Endothelial cell of umbilical vein (primary cell): ENCODE results near the gene DAO. TPM values are rescaled to one million over a fixed set of nuclear protein-coding genes. Genes with fewer than 3 reads are reported as not detected.

Experiments used
- BruUV-seq: library from RNA; stranded (reverse); fragments of 400-500 nt; replicated peaks from 2 replicates; lab custom pipeline; 2021; lab: Mats Ljungman, UMichigan
- CTCF ChIA-PET: fragments of 300-600, 350-600 bp; sonication (Branson Sonifier 250); formaldehyde crosslinking; loops from one replicate; lab custom pipeline; 2021; ENCODE audit warnings: antibody characterized with exemption, inconsistent platforms; lab: Charles Lee
- POLR2A ChIA-PET: fragments of 300-600, 350-600 bp; sonication (Branson Sonifier 250); formaldehyde crosslinking; loops from one replicate; lab custom pipeline; 2021; ENCODE audit warnings: antibody characterized with exemption, inconsistent platforms; lab: Charles Lee
- DNase-seq: peaks from one replicate; pipeline ENCODE4 v3.0.0-alpha.2; 2011; ENCODE audit warnings: low read depth, low spot score
- FAIRE-seq: peaks from 2 replicates; lab custom pipeline; 2011; peaks lifted over from hg19 to GRCh38; lab: Jason Lieb, UNC
- H2AFZ ChIP-seq: 2 replicates; pipeline ENCODE4 v1.6.0; 2012; ENCODE audit warnings: low read depth, low read length, control low read depth, inconsistent platforms
- H3K27ac ChIP-seq: 2 replicates; pipeline ENCODE4 v1.5.1; 2011; ENCODE audit warnings: low read depth, mild to moderate bottlenecking, control low read depth, low read length, moderate library complexity; ENCODE audit not compliant: insufficient read depth
- H3K27me3 ChIP-seq, 2 experiments: 2 replicates each; pipeline versions ENCODE4 v1.6.0 to v1.6.1; 2011; ENCODE audit warnings: low read length in 2 of 2, mixed read lengths in 1 of 2; ENCODE audit not compliant: control insufficient read depth in 2 of 2, insufficient read depth in 2 of 2
- H3K36me3 ChIP-seq, 2 experiments: 2 replicates in 1 of 2; 3 replicates in 1 of 2; pipeline ENCODE4 v1.5.1; 2011; ENCODE audit warnings: low read length in 2 of 2, mild to moderate bottlenecking in 1 of 2, moderate library complexity in 1 of 2; ENCODE audit not compliant: control insufficient read depth in 2 of 2, insufficient read depth in 2 of 2; ENCODE audit errors: extremely low read depth in 1 of 2
- H3K4me1 ChIP-seq: 3 replicates; pipeline ENCODE4 v1.5.1; 2011; ENCODE audit warnings: mild to moderate bottlenecking, low read length; ENCODE audit not compliant: control insufficient read depth, insufficient read depth; ENCODE audit errors: extremely low read depth
- H3K4me2 ChIP-seq: 2 replicates; pipeline ENCODE4 v1.6.1; 2011; ENCODE audit warnings: low read length, control low read depth, mixed read lengths; ENCODE audit not compliant: insufficient read depth
- H3K4me3 ChIP-seq, 3 experiments: fragments of 200-600 bp in 1 of 3; sonication (generic), shearing (Covaris generic) in 1 of 3; replicated peaks in 1 of 3; 2 replicates each; pipeline ENCODE4 v1.5.1; 2011 to 2016; ENCODE audit warnings: control low read depth in 3 of 3, low read length in 3 of 3, mild to moderate bottlenecking in 2 of 3, inconsistent platforms in 1 of 3, low read depth in 1 of 3, moderate library complexity in 1 of 3; ENCODE audit not compliant: insufficient read depth in 1 of 3
- H3K79me2 ChIP-seq: 2 replicates; pipeline ENCODE4 v1.6.0; 2012; ENCODE audit warnings: low read length, inconsistent platforms; ENCODE audit not compliant: control insufficient read depth, insufficient read depth
- H3K9ac ChIP-seq: replicated peaks from 2 replicates; pipeline ENCODE3; 2011; ENCODE audit warnings: low read length, control low read depth; ENCODE audit not compliant: insufficient read depth; ENCODE audit errors: extremely low read depth
- H3K9me1 ChIP-seq: replicated peaks from 3 replicates; pipeline ENCODE4 v1.6.0; 2011; ENCODE audit warnings: mild to moderate bottlenecking, low read length; ENCODE audit not compliant: control insufficient read depth, insufficient read depth; ENCODE audit errors: extremely low read depth
- H3K9me3 ChIP-seq: replicated peaks from 2 replicates; pipeline ENCODE4 v1.5.1; 2012; ENCODE audit warnings: low read length, inconsistent platforms; ENCODE audit not compliant: control insufficient read depth, insufficient read depth
- H4K20me1 ChIP-seq: replicated peaks from 2 replicates; pipeline ENCODE3; 2011; ENCODE audit warnings: mild to moderate bottlenecking, low read length; ENCODE audit not compliant: control insufficient read depth, insufficient read depth; ENCODE audit errors: extremely low read depth
- EZH2 ChIP-seq: IDR thresholded peaks from 2 replicates; pipeline ENCODE4 v1.6.1; 2012; ENCODE audit warnings: borderline replicate concordance, low read depth, mild to moderate bottlenecking, moderate library complexity, low read length, inconsistent platforms; ENCODE audit not compliant: severe bottlenecking
- FOS ChIP-seq: IDR thresholded peaks from 2 replicates; pipeline ENCODE4 v1.6.1; 2011; ENCODE audit warnings: mild to moderate bottlenecking, low read length, moderate library complexity, borderline replicate concordance; ENCODE audit not compliant: insufficient read depth
- GATA2 ChIP-seq: IDR thresholded peaks from 2 replicates; pipeline ENCODE4 v1.7.0; 2011; ENCODE audit warnings: low read depth, mild to moderate bottlenecking, moderate library complexity, mixed read lengths, low read length; ENCODE audit not compliant: insufficient read length, insufficient read depth
- JUN ChIP-seq: IDR thresholded peaks from 2 replicates; pipeline ENCODE4 v1.6.1; 2011; ENCODE audit warnings: borderline replicate concordance, low read depth; ENCODE audit not compliant: insufficient read length, insufficient read depth
- MYC ChIP-seq: IDR thresholded peaks from one replicate; pipeline ENCODE4 v1.6.1; 2011; ENCODE audit warnings: mild to moderate bottlenecking, low read depth, low read length
- POLR2A ChIP-seq: IDR thresholded peaks from 2 replicates; pipeline ENCODE4 v1.6.1; 2012; ENCODE audit warnings: low read depth, mild to moderate bottlenecking, control low read depth, low read length
- POLR2AphosphoS5 ChIP-seq: IDR thresholded peaks from 2 replicates; pipeline ENCODE4 v1.6.1; 2012; ENCODE audit warnings: low read depth, mild to moderate bottlenecking, control low read depth, low read length, moderate library complexity; ENCODE audit not compliant: insufficient read depth
- dilution Hi-C: fragments of 300-500 bp; cut with MboI; formaldehyde crosslinking; loops from one replicate; pipeline ENCODE4 v1.15.0; 2019; ENCODE audit warnings: low sequenced_read_pairs; ENCODE audit not compliant: extremely low pct_ligation_motif_present
- intact Hi-C: fragments of 100-400 bp; cut with micrococcal nuclease; formaldehyde crosslinking; loops from one replicate; pipeline ENCODE4 v1.10.0; 2022
- polyA plus RNA-seq, 4 experiments: library from polyadenylated mRNA; depleted of rRNA in 3 of 4; stranded (reverse) in 3 of 4; unstranded in 1 of 4; fragments of >200 nt; gene quantifications; 2 replicates each; pipeline versions ENCODE4 v1.2.1 to v1.2.3, GENCODE V29; 2011 to 2012; ENCODE audit warnings: missing spikeins in 1 of 4
- total RNA-seq: library from RNA; stranded (reverse); gene quantifications from 2 replicates; pipeline ENCODE4 v1.2.3, GENCODE V29; 2021
- TF ChIP-seq, protein P1 (sequence below), 2 donors: IDR thresholded peaks; 1 replicate in 1 of 2; 2 replicates in 1 of 2; pipeline ENCODE4 v1.5.1; 2011; ENCODE audit warnings: low read length in 2 of 2, mild to moderate bottlenecking in 2 of 2, moderate library complexity in 2 of 2, control low read depth in 1 of 2, inconsistent platforms in 1 of 2, low read depth in 1 of 2; ENCODE audit not compliant: insufficient read depth in 1 of 2; ENCODE audit errors: extremely low read depth in 1 of 2
- TF ChIP-seq, protein P2 (sequence below): IDR thresholded peaks from 2 replicates; pipeline ENCODE4 v1.6.1; 2011; ENCODE audit not compliant: insufficient read depth, insufficient read length

The DAO gene
- total and polyA plus RNA-seq, 2 donors (not counting 3 experiments of a cell fraction or from before 2014, with no cell fraction given): not detected

DNA sequence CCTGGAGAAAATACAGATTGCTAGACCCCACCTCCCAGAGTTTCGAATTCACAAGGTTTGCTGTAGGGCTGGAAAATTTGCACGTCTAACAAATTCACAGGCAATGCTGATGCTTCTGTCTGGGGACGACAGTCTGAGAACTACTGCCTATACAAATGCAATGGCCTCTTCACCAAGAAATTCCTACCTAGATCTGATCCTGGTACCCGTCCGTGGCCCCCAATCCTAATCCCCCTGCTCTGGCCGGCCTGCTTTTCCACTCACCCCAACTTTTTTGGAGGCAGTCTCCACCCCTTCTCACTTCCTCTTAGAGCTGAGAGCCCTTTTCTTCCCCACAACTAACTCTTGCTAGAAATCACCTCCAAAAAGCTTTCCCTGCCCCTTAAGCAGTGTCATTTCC, 19.4 kb upstream of the DAO start:
- H3K4me3 ChIP-seq: no peak overlapping the region
- no peaks in the 10 kb centered on the region for H3K27me3 ChIP-seq
- H4K20me1 ChIP-seq: no peaks in the 10 kb centered on the region
- intact Hi-C loops: no loop called here
- H3K4me1 ChIP-seq: peaks cover 18% of the 10 kb centered on the region
- H3K9ac ChIP-seq: no peak overlapping the region
- TF ChIP-seq, protein P1, sequence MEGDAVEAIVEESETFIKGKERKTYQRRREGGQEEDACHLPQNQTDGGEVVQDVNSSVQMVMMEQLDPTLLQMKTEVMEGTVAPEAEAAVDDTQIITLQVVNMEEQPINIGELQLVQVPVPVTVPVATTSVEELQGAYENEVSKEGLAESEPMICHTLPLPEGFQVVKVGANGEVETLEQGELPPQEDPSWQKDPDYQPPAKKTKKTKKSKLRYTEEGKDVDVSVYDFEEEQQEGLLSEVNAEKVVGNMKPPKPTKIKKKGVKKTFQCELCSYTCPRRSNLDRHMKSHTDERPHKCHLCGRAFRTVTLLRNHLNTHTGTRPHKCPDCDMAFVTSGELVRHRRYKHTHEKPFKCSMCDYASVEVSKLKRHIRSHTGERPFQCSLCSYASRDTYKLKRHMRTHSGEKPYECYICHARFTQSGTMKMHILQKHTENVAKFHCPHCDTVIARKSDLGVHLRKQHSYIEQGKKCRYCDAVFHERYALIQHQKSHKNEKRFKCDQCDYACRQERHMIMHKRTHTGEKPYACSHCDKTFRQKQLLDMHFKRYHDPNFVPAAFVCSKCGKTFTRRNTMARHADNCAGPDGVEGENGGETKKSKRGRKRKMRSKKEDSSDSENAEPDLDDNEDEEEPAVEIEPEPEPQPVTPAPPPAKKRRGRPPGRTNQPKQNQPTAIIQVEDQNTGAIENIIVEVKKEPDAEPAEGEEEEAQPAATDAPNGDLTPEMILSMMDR (IDR thresholded peaks at IDR 0.05; ENCODE audit: extremely low read depth in 1 of 2, insufficient read depth in 1 of 2, low read depth in 1 of 2, low read length in 2 of 2): no peak
- no peak for TF ChIP-seq MYC
- TF ChIP-seq GATA2: no peak
- TF ChIP-seq, protein P2, sequence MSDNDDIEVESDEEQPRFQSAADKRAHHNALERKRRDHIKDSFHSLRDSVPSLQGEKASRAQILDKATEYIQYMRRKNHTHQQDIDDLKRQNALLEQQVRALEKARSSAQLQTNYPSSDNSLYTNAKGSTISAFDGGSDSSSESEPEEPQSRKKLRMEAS: no peak
- TF ChIP-seq FOS: no peak
- TF ChIP-seq POLR2AphosphoS5: no peak
- TF ChIP-seq POLR2A: no peak
- TF ChIP-seq JUN: no peak
- TF ChIP-seq EZH2: no peak
- no peaks in the 10 kb centered on the region for H3K9me1 ChIP-seq
- ChIA-PET CTCF (no interaction called here), POLR2A (interaction anchor here (0.7 kb wide), 1 partner anchor 34 kb away, joined by 8 read pairs; no protein-coding TSS in a partner anchor)
- no peak overlapping the region for H3K4me2 ChIP-seq
- FAIRE-seq: no peak
- BruUV-seq: no TSS peak
- H3K27ac ChIP-seq: no peak overlapping the region
- no peak overlapping the region for H2AFZ ChIP-seq
- no peak for DNase-seq
- no peaks in the 10 kb centered on the region for H3K9me3 ChIP-seq
- peaks cover 17% of the 10 kb centered on the region for H3K79me2 ChIP-seq
- H3K36me3 ChIP-seq: no peaks in the 10 kb centered on the region
- dilution Hi-C loops: no loop called here
